ENCODE measurements around the gene HP. TPM values are rescaled to one million over a fixed set of nuclear protein-coding genes. Genes with fewer than 3 reads are reported as not detected.

HP gene
- total RNA-seq, 1 experiment from 2014 or later, result 18.1 TPM

GRCh38 chr16:72085002-72085401, 30.7 kb downstream of the HP start:
- peaks cover 25 to 30% of the 10 kb centered on the region in 2 experiments; a peak in 3 of 4 replicates for H3K36me3 ChIP-seq (ENCODE audit: control insufficient read depth in 1 of 2, insufficient read depth in 2 of 2, low read length in 2 of 2)
- H3K4me2 ChIP-seq (ENCODE audit: low read length), result no peak overlapping the region
- no peaks in the 10 kb centered on the region for H3K9me2 ChIP-seq (ENCODE audit: insufficient read depth)
- ATAC-seq, result no peak
- TF ChIP-seq, protein P1, sequence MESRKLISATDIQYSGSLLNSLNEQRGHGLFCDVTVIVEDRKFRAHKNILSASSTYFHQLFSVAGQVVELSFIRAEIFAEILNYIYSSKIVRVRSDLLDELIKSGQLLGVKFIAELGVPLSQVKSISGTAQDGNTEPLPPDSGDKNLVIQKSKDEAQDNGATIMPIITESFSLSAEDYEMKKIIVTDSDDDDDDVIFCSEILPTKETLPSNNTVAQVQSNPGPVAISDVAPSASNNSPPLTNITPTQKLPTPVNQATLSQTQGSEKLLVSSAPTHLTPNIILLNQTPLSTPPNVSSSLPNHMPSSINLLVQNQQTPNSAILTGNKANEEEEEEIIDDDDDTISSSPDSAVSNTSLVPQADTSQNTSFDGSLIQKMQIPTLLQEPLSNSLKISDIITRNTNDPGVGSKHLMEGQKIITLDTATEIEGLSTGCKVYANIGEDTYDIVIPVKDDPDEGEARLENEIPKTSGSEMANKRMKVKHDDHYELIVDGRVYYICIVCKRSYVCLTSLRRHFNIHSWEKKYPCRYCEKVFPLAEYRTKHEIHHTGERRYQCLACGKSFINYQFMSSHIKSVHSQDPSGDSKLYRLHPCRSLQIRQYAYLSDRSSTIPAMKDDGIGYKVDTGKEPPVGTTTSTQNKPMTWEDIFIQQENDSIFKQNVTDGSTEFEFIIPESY (IDR thresholded peaks at IDR 0.05; ENCODE audit: extremely low read depth, insufficient replicate concordance, low read length), result no peak
- peaks cover 9 to 18% of the 10 kb centered on the region in 2 experiments; a peak in 3 of 4 replicates for H3K4me1 ChIP-seq (ENCODE audit: control insufficient read depth in 1 of 2, insufficient read depth in 2 of 2, low read length in 2 of 2)
- no peaks in the 10 kb centered on the region for H3K79me2 ChIP-seq (ENCODE audit: insufficient read depth, low read length)
- H4K20me1 ChIP-seq (ENCODE audit: insufficient read depth), result no peaks in the 10 kb centered on the region
- H3K9ac ChIP-seq (ENCODE audit: low read length), result no peak overlapping the region
- no peaks in the 10 kb centered on the region for H3K27me3 ChIP-seq (ENCODE audit: insufficient read depth, low read length)
- BruUV-seq (replicated peaks), result no TSS peak
- peaks cover 11 to 13% of the 10 kb centered on the region in 2 experiments; a peak in 2 of 4 replicates for H3K9me3 ChIP-seq (ENCODE audit: control insufficient read depth in 1 of 2, insufficient read depth in 1 of 2, low read depth in 1 of 2, low read length in 2 of 2)
- RAD21 ChIA-PET (ENCODE audit: low non-redundant PET in 1 of 2, low total read pairs in 2 of 2, uncharacterized antibody in 2 of 2, unreplicated experiment in 2 of 2), result no interaction called here
- intact Hi-C loops (cut with micrococcal nuclease), result no loop called here
- no peak overlapping the region for H3K27ac ChIP-seq (ENCODE audit: low read depth, low read length)
- H3K4me3 ChIP-seq (replicated peaks in 1 of 2; ENCODE audit: low read depth in 1 of 2, low read length in 2 of 2), result no peak overlapping the region
- CTCF ChIA-PET, result no interaction called here
- POLR2A ChIA-PET, result no interaction called here
- no peak overlapping the region for H2AFZ ChIP-seq (ENCODE audit: low read depth, low read length, poor library complexity, severe bottlenecking)
- no peak for DNase-seq (ENCODE audit: low read depth, low spot score)

DNA sequence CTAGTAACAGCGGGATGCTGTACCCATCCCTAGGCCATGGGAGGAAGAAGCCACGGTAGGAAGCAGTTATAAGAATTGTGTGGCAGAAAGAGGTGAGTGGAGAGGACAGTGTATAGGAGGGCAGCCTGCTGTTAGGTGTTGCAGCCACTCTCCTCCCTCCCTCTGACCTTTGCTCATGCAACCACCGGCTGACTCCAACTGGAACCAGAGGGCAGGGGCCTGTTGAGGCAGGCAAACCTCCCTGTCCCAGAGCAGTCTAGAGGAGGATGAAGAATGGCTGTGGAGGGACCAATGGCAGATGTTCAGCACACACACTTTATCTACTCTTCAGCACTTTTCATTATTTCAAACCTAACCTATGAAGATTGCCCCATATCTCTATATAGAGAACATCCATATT, 36.9 kb downstream of the HP start:
- Histone ChIP-seq H3K79me2 (ENCODE audit: insufficient read depth, low read length) (peaks cover 57% of the 10 kb centered on the region), H3K27ac (ENCODE audit: low read depth, low read length) (no peak overlapping the region), H3K4me1 (ENCODE audit: control insufficient read depth in 1 of 2, insufficient read depth in 2 of 2, low read length in 2 of 2) (peaks cover 6 to 15% of the 10 kb centered on the region in 2 experiments; a peak in 3 of 4 replicates), H3K4me2 (ENCODE audit: low read length) (no peak overlapping the region), H3K4me3 (replicated peaks in 1 of 2; ENCODE audit: low read depth in 1 of 2, low read length in 2 of 2) (no peak overlapping the region), H4K20me1 (ENCODE audit: insufficient read depth) (no peaks in the 10 kb centered on the region), H2AFZ (ENCODE audit: low read depth, low read length, poor library complexity, severe bottlenecking) (no peak overlapping the region), H3K9me2 (ENCODE audit: insufficient read depth) (no peaks in the 10 kb centered on the region), H3K9me3 (ENCODE audit: control insufficient read depth in 1 of 2, insufficient read depth in 1 of 2, low read depth in 1 of 2, low read length in 2 of 2) (no peaks in the 10 kb centered on the region), H3K36me3 (ENCODE audit: control insufficient read depth in 1 of 2, insufficient read depth in 2 of 2, low read length in 2 of 2) (peaks cover 22 to 30% of the 10 kb centered on the region in 2 experiments; a peak in 3 of 4 replicates), H3K27me3 (ENCODE audit: insufficient read depth, low read length) (no peaks in the 10 kb centered on the region), H3K9ac (ENCODE audit: low read length) (no peak overlapping the region)
- BruUV-seq (replicated peaks), result no TSS peak
- intact Hi-C loops (cut with micrococcal nuclease), result loop anchor here (10.0 kb wide), 2 partner anchors 206 to 526 kb away; partner anchors contain the start of gene ZNF821
- no peak for DNase-seq (ENCODE audit: low read depth, low spot score)
- no peak for ATAC-seq
- ChIA-PET RAD21 (ENCODE audit: low non-redundant PET in 1 of 2, low total read pairs in 2 of 2, uncharacterized antibody in 2 of 2, unreplicated experiment in 2 of 2) (no interaction called here), POLR2A (no interaction called here), CTCF (no interaction called here)
- TF ChIP-seq, protein P2, sequence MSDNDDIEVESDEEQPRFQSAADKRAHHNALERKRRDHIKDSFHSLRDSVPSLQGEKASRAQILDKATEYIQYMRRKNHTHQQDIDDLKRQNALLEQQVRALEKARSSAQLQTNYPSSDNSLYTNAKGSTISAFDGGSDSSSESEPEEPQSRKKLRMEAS (IDR thresholded peaks at IDR 0.05), result no peak
- no peak for TF ChIP-seq EZH2phosphoT487 (IDR thresholded peaks at IDR 0.05; ENCODE audit: borderline replicate concordance)
